Thoracic aorta (tissue), 2 donors: Measurements from ENCODE around the gene TRAF5. TPM values are rescaled to one million over a fixed set of nuclear protein-coding genes. Genes with fewer than 3 reads are reported as not detected.
"Not testable (repeated sequence)": the region's sequence is repeated elsewhere in the genome, so short reads cannot be mapped to it uniquely, and the experiment has no call there.

Experiments used
- ATAC-seq: fragments of 150-250 bp; one replicate; pipeline ENCODE4 v1.8.0; 2017; ENCODE audit warnings: low read depth; ENCODE audit not compliant: insufficient number of reproducible peaks, low FRiP score
- DNase-seq: peaks from one replicate; pipeline ENCODE4 v3.0.0-alpha.2; 2020; ENCODE audit warnings: low spot score
- H3K27ac ChIP-seq, 2 donors: fragments of 200-600 bp; sonication (generic); 1 replicate in 1 of 2; 2 replicates in 1 of 2; pipeline ENCODE4 v1.5.1; 2016; ENCODE audit warnings: mild to moderate bottlenecking in 2 of 2, moderate library complexity in 2 of 2
- H3K27me3 ChIP-seq: fragments of 200-600 bp; sonication (generic); replicated peaks from 2 replicates; pipeline ENCODE4 v1.6.0; 2016; ENCODE audit warnings: mild to moderate bottlenecking; ENCODE audit not compliant: insufficient read depth
- H3K36me3 ChIP-seq: fragments of 200-600 bp; sonication (generic); one replicate; pipeline ENCODE4 v1.5.1; 2016
- H3K4me1 ChIP-seq, 2 donors: fragments of 200-600 bp; sonication (generic); 1 replicate in 1 of 2; 2 replicates in 1 of 2; pipeline versions ENCODE4 v1.5.1 to v1.6.0; 2016; ENCODE audit warnings: low read depth in 2 of 2, mild to moderate bottlenecking in 1 of 2; ENCODE audit not compliant: control insufficient read depth in 1 of 2
- H3K4me3 ChIP-seq: fragments of 200-600 bp; sonication (generic); 2 replicates; pipeline ENCODE4 v1.5.1; 2016; ENCODE audit warnings: mild to moderate bottlenecking
- H3K9me3 ChIP-seq: fragments of 200-600 bp; sonication (generic); 2 replicates; pipeline ENCODE4 v1.5.1; 2016
- CTCF ChIP-seq: fragments of 200-600 bp; sonication (generic); IDR thresholded peaks from one replicate; pipeline ENCODE4 v1.5.1; 2019; ENCODE audit warnings: antibody characterized with exemption
- total RNA-seq, 2 donors: library from RNA; depleted of rRNA; stranded (reverse); fragments of >200 nt; gene quantifications; one replicate each; pipeline versions ENCODE4 v1.1.0 to v1.2.3, GENCODE V29; 2016

The TRAF5 gene
- total RNA-seq, 2 donors from 2014 or later = 55.8 to 62.7 TPM

DNA sequence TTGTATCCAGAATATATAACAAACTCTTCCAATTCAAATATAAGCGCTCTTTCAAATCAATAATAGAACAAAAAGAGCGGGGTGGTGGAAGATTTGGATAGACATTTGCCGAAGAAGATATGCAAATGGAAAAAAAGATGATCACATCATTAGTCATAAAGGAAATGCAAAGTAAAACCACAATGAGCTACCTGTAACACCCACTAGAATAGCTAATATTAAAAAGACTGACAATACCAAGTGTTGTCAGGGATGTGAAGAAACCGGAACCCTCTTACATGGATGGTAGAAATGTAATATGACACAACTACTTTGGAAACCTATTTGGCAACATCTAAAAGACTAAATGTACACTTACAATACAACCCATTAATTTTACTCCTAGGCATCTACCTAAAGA, 5.7 kb upstream of the TRAF5 start:
- H3K4me3 ChIP-seq = no peak overlapping the region
- no peaks in the 10 kb centered on the region for H3K36me3 ChIP-seq
- H3K27me3 ChIP-seq = no peaks in the 10 kb centered on the region
- DNase-seq (no peak), ATAC-seq (no peak)
- no peak for TF ChIP-seq CTCF
- H3K9me3 ChIP-seq = no peaks in the 10 kb centered on the region
- H3K4me1 ChIP-seq = peaks cover 0 to 6% of the 10 kb centered on the region in 2 donors
- no peak overlapping the region for H3K27ac ChIP-seq

- H3K4me1 ChIP-seq = peaks cover 0 to 10% of the 10 kb centered on the region in 2 donors
- H3K4me3 ChIP-seq, H3K9me3 ChIP-seq, ATAC-seq, DNase-seq, H3K27me3 ChIP-seq, H3K27ac ChIP-seq, H3K36me3 ChIP-seq: not testable (repeated sequence)
Observed at GRCh38 chr1:211321646-211322045, 5.0 kb upstream of the TRAF5 start.

- DNase-seq = peak; percentile 33
Observed at GRCh38 chr1:211323156-211324063, 3.2 kb upstream of the TRAF5 start.

GRCh38 chr1:211324992-211325775, 1.4 kb upstream of the TRAF5 start:
- DNase-seq (no peak), ATAC-seq (no peak)
- Histone ChIP-seq H3K27ac (peak overlapping the region in 1 of 2 donors; percentile 91), H3K4me1 (peaks cover 13 to 36% of the 10 kb centered on the region in 2 donors), H3K9me3 (no peaks in the 10 kb centered on the region), H3K4me3 (no peak overlapping the region), H3K36me3 (no peaks in the 10 kb centered on the region), H3K27me3 (no peaks in the 10 kb centered on the region)
- TF ChIP-seq CTCF = no peak

More at GRCh38 chr1:211323156-211324063, 3.2 kb upstream of the TRAF5 start:
- ATAC-seq = no peak
- H3K27me3 ChIP-seq = no peaks in the 10 kb centered on the region
- peaks cover 0 to 19% of the 10 kb centered on the region in 2 donors for H3K4me1 ChIP-seq
- no peaks in the 10 kb centered on the region for H3K36me3 ChIP-seq
- peak; percentile 63 for TF ChIP-seq CTCF
- no peak overlapping the region for H3K4me3 ChIP-seq
- no peaks in the 10 kb centered on the region for H3K9me3 ChIP-seq
- no peak overlapping the region for H3K27ac ChIP-seq

- ATAC-seq = no peak
- Histone ChIP-seq H3K27me3 (no peaks in the 10 kb centered on the region), H3K9me3 (no peaks in the 10 kb centered on the region), H3K4me1 (peaks cover 21 to 45% of the 10 kb centered on the region in 2 donors), H3K36me3 (no peaks in the 10 kb centered on the region), H3K4me3 (peak overlapping the region; percentile 91), H3K27ac (peak overlapping the region; percentile 79 to 91)
- no peak for TF ChIP-seq CTCF
- DNase-seq = no peak
Observed at GRCh38 chr1:211326140-211326527, 499 bp upstream of the TRAF5 start.
